Cardiac septum (tissue), 1 donor: Measurements from ENCODE around the gene NOP10. TPM values are rescaled to one million over a fixed set of nuclear protein-coding genes. Genes with fewer than 3 reads are reported as not detected.
"Not testable (repeated sequence)": the region's sequence is repeated elsewhere in the genome, so short reads cannot be mapped to it uniquely, and the experiment has no call there.

Source experiments
- DNase-seq: peaks from one replicate; pipeline ENCODE4 v3.0.0-alpha.2; 2020; ENCODE audit warnings: low spot score
- intact Hi-C: fragments of 100-400 bp; cut with DNase I; formaldehyde crosslinking; loops from one replicate; pipeline ENCODE4 v1.14.0; 2022
- long read RNA-seq: library from polyadenylated mRNA; unstranded; transcript quantifications from one replicate; pipeline ENCODE4 v2.0.0, GENCODE V29; 2021
- total RNA-seq: library from RNA; stranded (reverse); fragmentation: NEBNext Ultra II Directional; extraction: Animal tissue kit (Norgen Biotek cat#: 25700); gene quantifications from one replicate; pipeline ENCODE4 v1.2.1, GENCODE V29; 2021
- donor health status: DM: no; HTN: no; CAD: no.

The NOP10 gene
- total RNA-seq = 96.9 TPM
- long read RNA-seq, transcript NOP10-201 (2 exons, 554 nt) = major isoform, 55 of 56 reads
- long read RNA-seq, partial matches to known transcripts = 0 of 56 reads
- long read RNA-seq, other reads (novel, unspliced or antisense) = 1 of 56 reads

- intact Hi-C loops = loop anchor here (1.0 kb wide), 1 partner anchor 24 kb away; the partner anchor contains the start of gene LPCAT4
- peak; percentile 97 for DNase-seq
These were observed at the start of gene NOP10, which contains the start of gene NUTM1 for GRCh38 chr15:34342737-34343575. NOP10 (minus strand) TSS chr15:34343136; CDS start chr15:34343073, 63 bp downstream. NUTM1 (plus strand) TSS chr15:34343315; CDS start chr15:34343697, 382 bp downstream.

GRCh38 chr15:34389594-34390086 lies 46.7 kb upstream of the NOP10 start:
- DNase-seq, intact Hi-C loops: not testable (repeated sequence)

- intact Hi-C loops, DNase-seq: not testable (repeated sequence)
These were observed 39.0 kb upstream of the NOP10 start for GRCh38 chr15:34381829-34382521.

- DNase-seq, intact Hi-C loops: not testable (repeated sequence)
These were observed 37.6 kb upstream of the NOP10 start for GRCh38 chr15:34380491-34380890.

GRCh38 chr15:34376856-34377255 lies 33.9 kb upstream of the NOP10 start:
- intact Hi-C loops = no loop called here

GRCh38 chr15:34375541-34375940 lies 32.6 kb upstream of the NOP10 start:
- intact Hi-C loops, DNase-seq: not testable (repeated sequence)

More at GRCh38 chr15:34376856-34377255, 33.9 kb upstream of the NOP10 start:
- DNase-seq = no peak

- no peak for DNase-seq
- intact Hi-C loops = no loop called here
These were observed 31.9 kb upstream of the NOP10 start for GRCh38 chr15:34374816-34375215.

- intact Hi-C loops = no loop called here
- no peak for DNase-seq
These were observed 31.0 kb upstream of the NOP10 start for GRCh38 chr15:34373951-34374350.

GRCh38 chr15:34370643-34371042 lies 27.7 kb upstream of the NOP10 start:
- intact Hi-C loops = no loop called here
- DNase-seq = no peak

GRCh38 chr15:34370129-34370528 lies 27.2 kb upstream of the NOP10 start:
- intact Hi-C loops = no loop called here
- no peak for DNase-seq

- DNase-seq = peak; percentile 94
- intact Hi-C loops = loop anchor here (1.0 to 5.0 kb wide), 3 partner anchors 24 to 265 kb away; partner anchors contain the start of genes EMC7, NOP10, NUTM1 and PGBD4
These were observed 24.5 kb upstream of the NOP10 start, which contains the start of gene LPCAT4 for GRCh38 chr15:34367101-34368081. LPCAT4 (minus strand) TSS chr15:34367196; CDS start chr15:34367100, 96 bp downstream.

- DNase-seq = peak; percentile 84
- intact Hi-C loops = loop anchor here (1.0 to 5.0 kb wide), 3 partner anchors 23 to 264 kb away; partner anchors contain the start of genes EMC7, NOP10, NUTM1 and PGBD4
These were observed 23.5 kb upstream of the NOP10 start for GRCh38 chr15:34366271-34367065.

- DNase-seq = no peak
- intact Hi-C loops = loop anchor here (5.0 kb wide), 2 partner anchors 124 to 264 kb away; partner anchors contain the start of genes EMC7 and PGBD4
These were observed 22.9 kb upstream of the NOP10 start for GRCh38 chr15:34365836-34366235.

GRCh38 chr15:34365091-34365825 lies 22.3 kb upstream of the NOP10 start:
- DNase-seq = no peak
- intact Hi-C loops = loop anchor here (5.0 kb wide), 2 partner anchors 123 to 263 kb away; partner anchors contain the start of genes EMC7 and PGBD4

- DNase-seq = no peak
- intact Hi-C loops = no loop called here
These were observed 21.1 kb upstream of the NOP10 start for GRCh38 chr15:34364041-34364440.

GRCh38 chr15:34362047-34362773 lies 19.3 kb upstream of the NOP10 start:
- no peak for DNase-seq
- intact Hi-C loops = no loop called here
